Endothelial cell (in vitro differentiated cells): Measurements from ENCODE around the gene EVA1C. TPM values are rescaled to one million over a fixed set of nuclear protein-coding genes. Genes with fewer than 3 reads are reported as not detected.

Experiments
- DNase-seq: peaks from one replicate; pipeline ENCODE4 v3.0.0; 2021; ENCODE audit warnings: low spot score
- H3K27ac Mint-ChIP-seq: one replicate; pipeline ENCODE4 v1.8.0; 2021; ENCODE audit warnings: mixed read lengths, inconsistent platforms; ENCODE audit not compliant: unreplicated experiment
- H3K27me3 Mint-ChIP-seq: one replicate; pipeline ENCODE4 v1.8.0; 2021; ENCODE audit warnings: mild to moderate bottlenecking, moderate library complexity, mixed read lengths, inconsistent platforms; ENCODE audit not compliant: unreplicated experiment
- H3K36me3 Mint-ChIP-seq: one replicate; pipeline ENCODE4 v1.8.0; 2021; ENCODE audit warnings: mild to moderate bottlenecking, low read depth, mixed read lengths, inconsistent platforms; ENCODE audit not compliant: unreplicated experiment
- H3K4me1 Mint-ChIP-seq: one replicate; pipeline ENCODE4 v1.8.0; 2021; ENCODE audit warnings: mild to moderate bottlenecking, mixed read lengths, inconsistent platforms; ENCODE audit not compliant: unreplicated experiment
- H3K4me3 Mint-ChIP-seq: one replicate; pipeline ENCODE4 v1.8.0; 2021; ENCODE audit warnings: mild to moderate bottlenecking, mixed read lengths, inconsistent platforms; ENCODE audit not compliant: unreplicated experiment
- H3K9me3 Mint-ChIP-seq: one replicate; pipeline ENCODE4 v1.8.0; 2021; ENCODE audit warnings: mixed read lengths, inconsistent platforms; ENCODE audit not compliant: unreplicated experiment
- total RNA-seq: library from RNA; stranded (reverse); fragmentation: NEBNext Ultra II Directional; extraction: Animal tissue kit (Norgen Biotek cat#: 25700); gene quantifications from one replicate; pipeline ENCODE4 v1.2.1, GENCODE V29; 2021; ENCODE audit not compliant: unreplicated experiment
- TF ChIP-seq, protein P1 (sequence below): fragments of 200-600 bp; sonication (generic); IDR thresholded peaks from one replicate; pipeline ENCODE4 v1.5.0; 2021; ENCODE audit warnings: antibody characterized with exemption; ENCODE audit not compliant: unreplicated experiment

The EVA1C gene
- total RNA-seq, 1 donor from 2014 or later, result 1.1 TPM

DNA sequence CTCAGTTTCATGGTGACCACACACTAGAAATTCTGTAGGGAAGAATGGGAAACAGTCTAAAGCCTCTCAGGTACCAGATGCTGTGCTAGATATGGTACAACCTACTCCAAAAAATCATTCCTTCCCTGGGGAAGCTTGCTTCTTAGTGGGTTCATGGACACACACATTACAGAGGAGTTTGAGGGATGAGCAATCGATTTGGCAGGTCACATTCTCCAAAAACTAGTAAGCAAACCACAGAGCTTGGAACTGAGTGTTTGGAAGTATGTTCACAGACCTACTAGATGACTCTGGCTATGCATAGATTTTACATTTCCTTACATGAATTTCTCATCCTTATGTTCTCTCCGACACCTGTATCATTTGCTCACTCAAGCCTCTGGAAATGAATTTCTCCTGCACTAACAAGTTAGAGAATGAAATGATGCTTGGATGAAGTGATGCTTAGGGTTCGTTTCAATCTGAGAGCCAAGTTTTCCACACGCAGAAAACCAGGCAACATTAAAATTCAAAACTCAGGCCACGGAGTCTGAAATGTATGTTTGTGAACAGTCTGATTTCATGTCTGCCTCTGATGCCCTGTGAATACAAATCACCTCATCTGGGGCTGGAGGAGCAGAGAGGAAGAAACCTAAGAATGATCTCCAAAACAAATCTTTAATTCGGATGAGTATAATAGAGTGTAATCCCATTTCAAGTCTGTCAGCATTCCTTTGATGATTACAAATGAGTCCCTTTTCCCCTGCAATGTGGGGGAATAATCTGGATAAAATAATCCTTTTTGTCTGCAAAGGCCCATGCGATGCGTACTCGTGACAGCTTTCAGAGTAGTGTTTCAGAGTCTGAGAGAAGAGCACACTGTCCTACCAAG, 11.0 kb downstream of the EVA1C start:
- Mint-ChIP-seq H3K36me3 (peaks cover 3% of the 10 kb centered on the region), H3K9me3 (peaks cover 8% of the 10 kb centered on the region), H3K27me3 (no peaks in the 10 kb centered on the region), H3K4me3 (no peak overlapping the region), H3K4me1 (peaks cover 8% of the 10 kb centered on the region), H3K27ac (no peak overlapping the region)
- DNase-seq, result no peak
- TF ChIP-seq, protein P1, sequence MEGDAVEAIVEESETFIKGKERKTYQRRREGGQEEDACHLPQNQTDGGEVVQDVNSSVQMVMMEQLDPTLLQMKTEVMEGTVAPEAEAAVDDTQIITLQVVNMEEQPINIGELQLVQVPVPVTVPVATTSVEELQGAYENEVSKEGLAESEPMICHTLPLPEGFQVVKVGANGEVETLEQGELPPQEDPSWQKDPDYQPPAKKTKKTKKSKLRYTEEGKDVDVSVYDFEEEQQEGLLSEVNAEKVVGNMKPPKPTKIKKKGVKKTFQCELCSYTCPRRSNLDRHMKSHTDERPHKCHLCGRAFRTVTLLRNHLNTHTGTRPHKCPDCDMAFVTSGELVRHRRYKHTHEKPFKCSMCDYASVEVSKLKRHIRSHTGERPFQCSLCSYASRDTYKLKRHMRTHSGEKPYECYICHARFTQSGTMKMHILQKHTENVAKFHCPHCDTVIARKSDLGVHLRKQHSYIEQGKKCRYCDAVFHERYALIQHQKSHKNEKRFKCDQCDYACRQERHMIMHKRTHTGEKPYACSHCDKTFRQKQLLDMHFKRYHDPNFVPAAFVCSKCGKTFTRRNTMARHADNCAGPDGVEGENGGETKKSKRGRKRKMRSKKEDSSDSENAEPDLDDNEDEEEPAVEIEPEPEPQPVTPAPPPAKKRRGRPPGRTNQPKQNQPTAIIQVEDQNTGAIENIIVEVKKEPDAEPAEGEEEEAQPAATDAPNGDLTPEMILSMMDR, result no peak

DNA sequence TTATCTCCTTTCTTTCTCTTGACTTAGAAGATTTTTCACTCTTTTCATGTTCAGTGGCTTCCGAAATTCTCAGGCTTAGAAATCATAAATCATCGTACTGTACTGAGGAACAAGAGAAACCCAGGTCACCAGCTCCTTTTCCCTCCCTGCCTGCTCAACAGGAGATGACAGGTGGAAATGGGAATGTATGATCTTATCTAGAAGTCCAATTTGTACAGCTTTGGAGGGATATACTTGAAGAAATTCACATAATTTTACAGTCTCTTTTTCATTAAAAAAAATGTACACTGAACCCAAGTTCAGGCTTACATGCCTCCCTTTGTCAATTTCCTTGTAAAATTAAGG, 11.7 kb downstream of the EVA1C start:
- Mint-ChIP-seq H3K4me1 (peaks cover 8% of the 10 kb centered on the region), H3K36me3 (peaks cover 3% of the 10 kb centered on the region), H3K27me3 (no peaks in the 10 kb centered on the region), H3K27ac (no peak overlapping the region), H3K9me3 (peaks cover 8% of the 10 kb centered on the region), H3K4me3 (no peak overlapping the region)
- no peak for DNase-seq
- TF ChIP-seq, protein P1, result no peak

DNA sequence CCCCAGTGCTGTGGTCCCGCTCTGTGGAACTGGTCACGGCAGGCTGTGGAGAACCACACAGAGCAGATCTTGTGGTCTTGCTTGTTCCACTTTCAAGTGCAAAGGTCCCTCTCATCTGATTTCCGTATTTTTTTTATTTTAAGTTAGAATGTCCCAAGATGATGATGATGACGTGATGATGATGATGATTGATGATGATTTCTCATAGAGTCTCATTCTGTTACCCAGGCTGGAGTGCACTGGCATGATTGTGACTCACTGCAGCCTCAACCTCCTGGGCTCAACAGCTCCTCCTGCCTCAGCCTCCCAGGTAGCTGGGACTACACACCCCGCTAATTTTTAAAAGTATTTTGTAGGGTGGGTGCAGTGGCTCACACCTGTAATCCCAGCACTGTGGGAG, 12.2 kb downstream of the EVA1C start:
- Mint-ChIP-seq H3K4me3 (no peak overlapping the region), H3K36me3 (peaks cover 3% of the 10 kb centered on the region), H3K27ac (no peak overlapping the region), H3K27me3 (no peaks in the 10 kb centered on the region), H3K4me1 (peaks cover 8% of the 10 kb centered on the region), H3K9me3 (peaks cover 8% of the 10 kb centered on the region)
- TF ChIP-seq, protein P1, result no peak
- DNase-seq, result no peak

DNA sequence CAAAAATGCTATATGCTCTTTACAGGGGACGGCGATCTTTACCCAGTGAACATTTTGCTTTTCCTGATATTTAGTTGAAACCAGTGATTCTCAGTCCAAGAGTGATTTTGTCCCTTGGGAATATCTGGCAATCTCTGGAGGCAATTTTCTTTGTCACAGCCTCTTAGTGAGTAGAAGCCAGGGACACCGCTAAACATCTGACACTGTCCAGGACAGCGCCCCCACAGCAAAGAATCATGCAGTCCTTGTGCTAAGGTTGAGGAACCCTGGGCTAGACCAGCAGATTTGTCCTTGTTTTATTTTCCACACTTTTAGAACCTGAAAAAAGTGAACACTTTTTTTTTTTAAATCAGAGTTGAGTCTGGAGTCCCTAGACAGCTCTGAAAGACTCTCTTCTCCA, 13.1 kb downstream of the EVA1C start:
- H3K27ac Mint-ChIP-seq, result no peak overlapping the region
- TF ChIP-seq, protein P1, result no peak
- H3K4me1 Mint-ChIP-seq, result peaks cover 8% of the 10 kb centered on the region
- peaks cover 3% of the 10 kb centered on the region for H3K27me3 Mint-ChIP-seq
- H3K36me3 Mint-ChIP-seq, result peaks cover 3% of the 10 kb centered on the region
- no peak overlapping the region for H3K4me3 Mint-ChIP-seq
- DNase-seq, result no peak
- peaks cover 8% of the 10 kb centered on the region for H3K9me3 Mint-ChIP-seq

DNA sequence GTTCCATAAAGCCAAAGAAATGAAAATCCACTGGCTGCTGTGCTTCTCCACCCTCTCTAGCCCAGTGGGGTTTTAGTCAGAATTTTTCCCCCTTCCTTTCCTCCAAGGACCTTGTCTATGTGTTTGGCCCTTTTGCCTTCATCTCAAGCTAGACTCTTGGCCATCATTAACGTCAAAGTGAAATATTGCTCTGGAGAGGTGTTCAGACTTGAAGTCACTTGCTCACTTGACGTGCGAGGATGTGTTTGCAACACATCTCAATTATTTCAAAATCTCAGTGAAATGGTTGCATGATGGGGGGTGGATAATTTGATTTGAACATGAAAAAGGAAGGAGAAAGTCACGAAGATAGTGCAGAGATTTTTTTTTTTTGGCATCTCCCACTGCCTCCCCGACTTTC, 13.6 kb downstream of the EVA1C start:
- H3K27me3 Mint-ChIP-seq, result peaks cover 3% of the 10 kb centered on the region
- H3K9me3 Mint-ChIP-seq, result peaks cover 8% of the 10 kb centered on the region
- H3K27ac Mint-ChIP-seq, result no peak overlapping the region
- no peak for DNase-seq
- H3K36me3 Mint-ChIP-seq, result peaks cover 3% of the 10 kb centered on the region
- peaks cover 8% of the 10 kb centered on the region for H3K4me1 Mint-ChIP-seq
- H3K4me3 Mint-ChIP-seq, result no peak overlapping the region
- TF ChIP-seq, protein P1, result no peak
